Measurements from ENCODE around the gene DCUN1D3.
A peak's percentile ranks its signal among the peaks of the same experiment; 100 is the strongest.
"Not testable (repeated sequence)": the region's sequence is repeated elsewhere in the genome, so short reads cannot be mapped to it uniquely, and the experiment has no call there.

Gene DCUN1D3

GRCh38 chr16:20900299-20901067 lies at the start of gene DCUN1D3, which contains the start of gene LYRM1:
Gene DCUN1D3, minus strand, starts transcription at chr16:20900358. Its CDS starts 37,820 bp downstream, at chr16:20862538.
Gene LYRM1, plus strand, starts transcription at chr16:20900771. Its CDS starts 14,785 bp downstream, at chr16:20915556.
- peak; percentile 72 to 82 for DNase-seq (ENCODE audit: low read depth in 2 of 2, low spot score in 1 of 2)

GRCh38 chr16:20949660-20950059 lies 49.5 kb upstream of the DCUN1D3 start:
- DNase-seq (ENCODE audit: low read depth in 2 of 2, low spot score in 1 of 2): no peak

- no peak for DNase-seq (ENCODE audit: low read depth in 2 of 2, low spot score in 1 of 2)
Observed at GRCh38 chr16:20948444-20948843, 48.3 kb upstream of the DCUN1D3 start.

- no peak for DNase-seq (ENCODE audit: low read depth in 2 of 2, low spot score in 1 of 2)
Observed at GRCh38 chr16:20946015-20946629, 46.0 kb upstream of the DCUN1D3 start.

- not testable (repeated sequence) for DNase-seq (ENCODE audit: low read depth in 2 of 2, low spot score in 1 of 2)
Observed at GRCh38 chr16:20945575-20945875, 45.4 kb upstream of the DCUN1D3 start.

- DNase-seq (ENCODE audit: low read depth in 2 of 2, low spot score in 1 of 2): no peak
Observed at GRCh38 chr16:20944861-20945574, 44.9 kb upstream of the DCUN1D3 start.

GRCh38 chr16:20942256-20942655 lies 42.1 kb upstream of the DCUN1D3 start:
- DNase-seq (ENCODE audit: low read depth in 2 of 2, low spot score in 1 of 2): no peak

- no peak for DNase-seq (ENCODE audit: low read depth in 2 of 2, low spot score in 1 of 2)
Observed at GRCh38 chr16:20941636-20941926, 41.4 kb upstream of the DCUN1D3 start.

GRCh38 chr16:20940871-20941635 lies 40.9 kb upstream of the DCUN1D3 start:
- DNase-seq (ENCODE audit: low read depth in 2 of 2, low spot score in 1 of 2): no peak

- no peak for DNase-seq (ENCODE audit: low read depth in 2 of 2, low spot score in 1 of 2)
Observed at GRCh38 chr16:20939611-20940010, 39.5 kb upstream of the DCUN1D3 start.

- no peak for DNase-seq (ENCODE audit: low read depth in 2 of 2, low spot score in 1 of 2)
Observed at GRCh38 chr16:20938426-20938825, 38.3 kb upstream of the DCUN1D3 start.

- no peak for DNase-seq (ENCODE audit: low read depth in 2 of 2, low spot score in 1 of 2)
Observed at GRCh38 chr16:20937736-20938135, 37.6 kb upstream of the DCUN1D3 start.

GRCh38 chr16:20933589-20933988 lies 33.4 kb upstream of the DCUN1D3 start:
- DNase-seq (ENCODE audit: low read depth in 2 of 2, low spot score in 1 of 2): no peak

- no peak for DNase-seq (ENCODE audit: low read depth in 2 of 2, low spot score in 1 of 2)
Observed at GRCh38 chr16:20931066-20931600, 31.0 kb upstream of the DCUN1D3 start.

- no peak for DNase-seq (ENCODE audit: low read depth in 2 of 2, low spot score in 1 of 2)
Observed at GRCh38 chr16:20930365-20930690, 30.2 kb upstream of the DCUN1D3 start.

- DNase-seq (ENCODE audit: low read depth in 2 of 2, low spot score in 1 of 2): not testable (repeated sequence)
Observed at GRCh38 chr16:20929676-20930364, 29.7 kb upstream of the DCUN1D3 start.

- no peak for DNase-seq (ENCODE audit: low read depth in 2 of 2, low spot score in 1 of 2)
Observed at GRCh38 chr16:20928774-20929411, 28.7 kb upstream of the DCUN1D3 start.

GRCh38 chr16:20925751-20926150 lies 25.6 kb upstream of the DCUN1D3 start:
- no peak for DNase-seq (ENCODE audit: low read depth in 2 of 2, low spot score in 1 of 2)

- DNase-seq (ENCODE audit: low read depth in 2 of 2, low spot score in 1 of 2): no peak
Observed at GRCh38 chr16:20923876-20924275, 23.7 kb upstream of the DCUN1D3 start.

- no peak for DNase-seq (ENCODE audit: low read depth in 2 of 2, low spot score in 1 of 2)
Observed at GRCh38 chr16:20920799-20921198, 20.6 kb upstream of the DCUN1D3 start.

All from stimulated activated CD8-positive, alpha-beta memory T cell treated with anti-CD3 and anti-CD28 coated beads, Interleukin-4, amount 100 ng/mL, for 4 hours (primary cell).